GM23248 (cell line): Measurements from ENCODE around the gene TMEM121. TPM values are rescaled to one million over a fixed set of nuclear protein-coding genes. Genes with fewer than 3 reads are reported as not detected.
A peak's percentile ranks its signal among the peaks of the same experiment; 100 is the strongest.
"Not testable (repeated sequence)": the region's sequence is repeated elsewhere in the genome, so short reads cannot be mapped to it uniquely, and the experiment has no call there.

ENCODE experiments used
- DNase-seq: peaks from one replicate; pipeline ENCODE4 v3.0.0-alpha.2; 2015
- H2AFZ ChIP-seq: fragments of 200-600 bp; sonication (generic); 2 replicates; pipeline ENCODE4 v1.6.1; 2016; ENCODE audit warnings: antibody characterized with exemption
- H3F3A ChIP-seq: fragments of 200-600 bp; sonication (generic); 2 replicates; pipeline ENCODE4 v1.6.1; 2016; ENCODE audit warnings: mild to moderate bottlenecking, antibody characterized with exemption, mixed run types; ENCODE audit not compliant: insufficient read depth
- H3K27ac ChIP-seq: fragments of 200-600 bp; sonication (generic); 2 replicates; pipeline ENCODE4 v1.5.1; 2016; ENCODE audit warnings: mild to moderate bottlenecking
- H3K27me3 ChIP-seq: fragments of 200-600 bp; sonication (generic); replicated peaks from 2 replicates; pipeline ENCODE4 v1.6.1; 2016; ENCODE audit warnings: mild to moderate bottlenecking; ENCODE audit not compliant: insufficient read depth
- H3K36me3 ChIP-seq: fragments of 200-600 bp; sonication (generic); 2 replicates; pipeline ENCODE4 v1.6.1; 2016; ENCODE audit warnings: low read depth, mild to moderate bottlenecking
- H3K4me1 ChIP-seq: fragments of 200-600 bp; sonication (generic); 2 replicates; pipeline ENCODE4 v1.6.1; 2016; ENCODE audit warnings: mild to moderate bottlenecking; ENCODE audit not compliant: insufficient read depth
- H3K4me2 ChIP-seq: fragments of 200-600 bp; sonication (generic); one replicate; pipeline ENCODE4 v1.6.1; 2016; ENCODE audit warnings: mild to moderate bottlenecking; ENCODE audit not compliant: unreplicated experiment
- H3K4me3 ChIP-seq: fragments of 200-600 bp; sonication (generic); 2 replicates; pipeline ENCODE4 v1.5.1; 2016; ENCODE audit warnings: mild to moderate bottlenecking
- H3K79me2 ChIP-seq: fragments of 200-600 bp; sonication (generic); 2 replicates; pipeline ENCODE4 v1.6.1; 2016; ENCODE audit warnings: mild to moderate bottlenecking; ENCODE audit not compliant: insufficient read depth
- H3K9ac ChIP-seq: fragments of 200-600 bp; sonication (generic); 2 replicates; pipeline ENCODE4 v1.6.1; 2016; ENCODE audit warnings: mild to moderate bottlenecking
- H3K9me2 ChIP-seq: fragments of 200-600 bp; sonication (generic); 2 replicates; pipeline ENCODE4 v1.6.1; 2016; ENCODE audit warnings: mixed run types, mild to moderate bottlenecking, moderate library complexity; ENCODE audit not compliant: insufficient read depth
- H3K9me3 ChIP-seq: fragments of 200-600 bp; sonication (generic); one replicate; pipeline ENCODE4 v1.6.1; 2017; ENCODE audit warnings: low read depth
- H4K20me1 ChIP-seq: fragments of 200-600 bp; sonication (generic); 2 replicates; pipeline ENCODE4 v1.6.0; 2016; ENCODE audit not compliant: insufficient read depth
- EZH2 ChIP-seq: fragments of 200-600 bp; sonication (generic); IDR thresholded peaks from 2 replicates; pipeline ENCODE4 v1.6.1; 2018; ENCODE audit warnings: antibody characterized with exemption, mild to moderate bottlenecking; ENCODE audit not compliant: insufficient read depth, poor library complexity, severe bottlenecking
- EZH2phosphoT487 ChIP-seq: fragments of 200-600 bp; sonication (generic); IDR thresholded peaks from 2 replicates; pipeline ENCODE4 v1.6.1; 2018; ENCODE audit warnings: antibody characterized with exemption, moderate library complexity, mild to moderate bottlenecking, low read depth; ENCODE audit not compliant: insufficient read depth
- WGBS, 2 experiments: methylation state at CpG; one replicate each; pipeline ENCODE4 v1.1.6; 2015 to 2017; ENCODE audit warnings: low lambda C conversion rate in 2 of 2, low coverage in 1 of 2; ENCODE audit errors: missing lambda C conversion rate in 2 of 2; 5-methylcytosine and 5-hydroxymethylcytosine counted together
- in situ Hi-C: fragments of 300-500 bp; cut with MboI; formaldehyde crosslinking; loops from 2 replicates; pipeline ENCODE4 v1.15.0; 2020
- polyA plus RNA-seq: library from polyadenylated mRNA; unstranded; fragments of >200 nt; fragmentation: Nextera tagmentation; extraction: Ambion mirVana; gene quantifications from 2 replicates; pipeline ENCODE4 v1.2.1, GENCODE V29; 2016
- total RNA-seq: library from RNA; depleted of rRNA; stranded (reverse); fragments of >200 nt; shearing (Covaris generic); gene quantifications from 2 replicates; pipeline ENCODE4 v1.2.3, GENCODE V29; 2014

TMEM121 gene
- total and polyA plus RNA-seq, 2 experiments from 2014 or later = 5.8 to 11.1 TPM

DNA sequence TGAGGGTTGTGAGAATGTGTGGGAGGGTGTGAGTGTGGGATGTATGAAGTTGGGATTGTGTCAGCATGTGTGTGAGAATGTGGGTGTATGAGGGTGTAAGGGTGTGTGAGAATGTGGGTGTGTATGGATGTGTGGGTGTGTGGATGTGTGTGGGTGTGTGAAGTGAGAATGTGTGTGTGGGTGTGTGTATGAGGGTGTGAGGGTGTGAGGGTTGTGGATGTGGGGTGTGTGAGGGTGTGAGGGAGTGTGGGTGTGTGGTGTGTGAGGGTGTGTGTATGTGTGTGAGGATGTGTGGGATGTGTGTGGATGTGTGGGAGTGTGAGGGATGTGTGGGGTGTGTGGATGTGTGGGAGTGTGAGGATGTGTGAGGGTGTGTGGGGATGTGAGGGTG lies 37.0 kb downstream of the TMEM121 start:
- Histone ChIP-seq H3K4me3 (no peak overlapping the region), H3F3A (no peaks in the 10 kb centered on the region), H3K4me2 (no peak overlapping the region), H3K27me3 (no peaks in the 10 kb centered on the region), H3K9ac (no peak overlapping the region), H3K36me3 (no peaks in the 10 kb centered on the region), H3K9me2 (no peaks in the 10 kb centered on the region), H3K27ac (no peak overlapping the region), H4K20me1 (no peaks in the 10 kb centered on the region), H3K4me1 (no peaks in the 10 kb centered on the region), H2AFZ (no peak overlapping the region), H3K79me2 (no peaks in the 10 kb centered on the region), H3K9me3 (no peaks in the 10 kb centered on the region)
- TF ChIP-seq EZH2 = no peak
- TF ChIP-seq EZH2phosphoT487 = no peak
- DNase-seq = no peak
- in situ Hi-C loops = loop anchor here (25.0 kb wide), 1 partner anchor 449 kb away; no protein-coding TSS in a partner anchor

DNA sequence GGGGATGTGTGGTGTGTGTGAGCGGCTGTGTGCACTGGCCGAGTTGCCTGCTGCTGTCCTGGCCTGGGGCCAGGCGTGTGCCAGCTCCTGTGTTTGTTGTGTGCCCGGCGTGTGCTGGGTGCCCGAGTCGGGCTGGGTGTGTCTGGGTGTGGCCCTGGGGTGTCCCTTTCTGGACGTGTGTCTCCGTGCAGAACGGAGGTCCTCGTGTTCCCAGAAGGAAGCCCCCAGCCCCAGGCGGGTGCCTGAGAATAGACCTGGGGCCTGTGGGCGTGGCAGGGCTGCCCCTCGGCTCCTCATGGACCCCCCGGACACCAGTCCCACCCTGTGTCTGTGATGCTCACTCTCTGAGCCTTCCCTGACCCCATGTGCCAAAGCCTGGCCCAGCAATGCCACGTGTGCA lies 38.2 kb downstream of the TMEM121 start:
- not testable (repeated sequence) for H2AFZ ChIP-seq, H3K27me3 ChIP-seq, H3K4me2 ChIP-seq, H3K36me3 ChIP-seq, H3K9me3 ChIP-seq, H4K20me1 ChIP-seq, DNase-seq, H3K4me3 ChIP-seq, H3F3A ChIP-seq, H3K79me2 ChIP-seq, H3K27ac ChIP-seq, H3K4me1 ChIP-seq, H3K9me2 ChIP-seq, H3K9ac ChIP-seq
- 18 to 33% methylated on average over 3 to 4 of the region's 16 CpGs for WGBS, 2 experiments
- in situ Hi-C loops = loop anchor here (25.0 kb wide), 1 partner anchor 448 kb away; no protein-coding TSS in a partner anchor

DNA sequence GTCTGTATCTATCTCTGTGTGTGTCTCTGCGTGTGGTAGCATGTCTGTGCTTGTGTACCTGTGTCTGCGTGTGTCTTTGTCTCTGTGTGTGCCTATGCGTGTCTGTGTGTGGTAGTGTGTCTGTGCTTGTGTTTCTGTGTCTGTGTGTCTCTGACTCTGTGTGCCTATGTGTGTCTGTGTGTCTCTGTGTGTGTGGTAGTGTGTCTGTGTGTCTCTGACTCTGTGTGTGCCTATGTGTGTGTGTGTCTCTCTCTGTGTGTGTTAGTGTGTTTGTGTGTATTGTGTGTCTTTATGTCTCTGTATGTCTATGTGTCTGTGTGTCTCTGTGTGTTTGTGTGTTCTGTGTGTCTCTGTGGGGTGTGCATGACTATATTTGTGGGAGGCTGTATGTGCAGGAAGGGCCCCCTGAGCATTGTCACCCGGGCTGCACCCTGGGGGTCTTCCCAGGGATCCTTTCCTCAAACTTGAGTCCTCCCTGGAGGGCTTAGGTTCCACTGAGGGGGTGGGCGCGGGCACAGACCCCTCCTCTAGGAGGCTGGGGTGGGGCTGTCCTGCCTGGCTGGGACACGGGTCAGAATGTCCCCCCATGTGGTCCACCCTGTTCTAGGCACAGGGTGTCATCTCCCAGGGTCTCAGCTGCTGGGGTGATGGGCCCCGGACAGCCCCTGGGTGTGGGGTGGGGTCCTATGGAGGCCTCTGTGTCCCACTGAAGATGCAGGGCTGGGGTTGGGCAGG lies 39.0 kb downstream of the TMEM121 start:
- not testable (repeated sequence) for H3K4me3 ChIP-seq, H3K79me2 ChIP-seq, DNase-seq, H3K9ac ChIP-seq, H3K4me1 ChIP-seq, H3K27me3 ChIP-seq, H2AFZ ChIP-seq, H3K4me2 ChIP-seq, H3K9me3 ChIP-seq, H4K20me1 ChIP-seq, H3K9me2 ChIP-seq, H3K27ac ChIP-seq, H3F3A ChIP-seq, H3K36me3 ChIP-seq
- 75 to 82% methylated on average over 8 of the region's 8 CpGs for WGBS, 2 experiments
- in situ Hi-C loops = loop anchor here (25.0 kb wide), 1 partner anchor 447 kb away; no protein-coding TSS in a partner anchor

DNA sequence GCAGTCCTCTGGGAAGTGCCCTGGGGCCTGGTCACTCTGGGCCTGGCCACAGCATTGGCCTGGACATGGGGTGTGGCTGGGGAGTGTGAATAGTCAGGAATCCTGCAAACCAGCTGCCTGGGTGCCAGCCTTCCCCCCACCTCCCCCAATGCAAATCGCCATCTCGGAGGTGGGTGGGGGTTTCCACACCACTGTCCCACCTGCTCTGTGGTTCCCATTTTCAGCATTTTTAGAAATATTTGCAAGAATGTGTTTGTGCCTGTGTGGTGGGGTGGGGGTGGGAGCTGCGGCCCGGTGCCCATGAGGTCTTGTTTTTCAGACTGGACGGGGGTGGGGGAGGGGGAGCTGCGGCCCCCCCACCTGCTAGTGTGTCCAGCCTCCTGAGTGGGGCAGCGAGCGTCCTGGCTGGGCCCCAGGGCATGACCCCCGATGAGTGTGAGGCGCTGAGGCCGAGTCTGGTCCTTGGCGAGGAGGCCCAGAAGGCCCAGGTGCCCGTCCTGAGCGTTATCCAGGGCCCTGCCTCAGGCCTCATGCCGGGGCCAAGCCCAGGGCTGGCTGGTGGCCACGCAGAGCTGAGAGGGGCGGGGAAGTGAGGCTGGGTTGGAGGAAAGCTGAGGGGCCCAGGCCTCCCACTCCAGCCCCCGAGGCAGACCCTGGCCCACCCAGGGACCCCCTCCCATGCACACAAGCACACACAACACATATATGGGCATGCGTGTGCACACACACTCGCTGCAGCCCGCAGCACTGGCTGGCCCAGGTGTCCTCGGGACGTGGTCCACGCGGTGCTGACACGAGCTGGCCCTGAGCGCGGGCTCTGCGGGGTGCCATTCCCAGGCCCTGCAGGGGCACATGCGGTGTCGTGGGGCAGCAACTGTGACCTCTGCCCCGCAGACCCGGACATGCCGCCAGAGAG lies 40.1 kb downstream of the TMEM121 start:
- H3K4me3 ChIP-seq, H3K36me3 ChIP-seq, H3K27ac ChIP-seq, H3K9ac ChIP-seq, H3K4me2 ChIP-seq, H3K4me1 ChIP-seq, H3K27me3 ChIP-seq, H3F3A ChIP-seq, H2AFZ ChIP-seq, H3K9me3 ChIP-seq, H3K79me2 ChIP-seq, H3K9me2 ChIP-seq, H4K20me1 ChIP-seq, DNase-seq: not testable (repeated sequence)
- 81 to 88% methylated on average over 19 to 22 of the region's 34 CpGs for WGBS, 2 experiments
- in situ Hi-C loops = loop anchor here (25.0 kb wide), 1 partner anchor 446 kb away; no protein-coding TSS in a partner anchor

DNA sequence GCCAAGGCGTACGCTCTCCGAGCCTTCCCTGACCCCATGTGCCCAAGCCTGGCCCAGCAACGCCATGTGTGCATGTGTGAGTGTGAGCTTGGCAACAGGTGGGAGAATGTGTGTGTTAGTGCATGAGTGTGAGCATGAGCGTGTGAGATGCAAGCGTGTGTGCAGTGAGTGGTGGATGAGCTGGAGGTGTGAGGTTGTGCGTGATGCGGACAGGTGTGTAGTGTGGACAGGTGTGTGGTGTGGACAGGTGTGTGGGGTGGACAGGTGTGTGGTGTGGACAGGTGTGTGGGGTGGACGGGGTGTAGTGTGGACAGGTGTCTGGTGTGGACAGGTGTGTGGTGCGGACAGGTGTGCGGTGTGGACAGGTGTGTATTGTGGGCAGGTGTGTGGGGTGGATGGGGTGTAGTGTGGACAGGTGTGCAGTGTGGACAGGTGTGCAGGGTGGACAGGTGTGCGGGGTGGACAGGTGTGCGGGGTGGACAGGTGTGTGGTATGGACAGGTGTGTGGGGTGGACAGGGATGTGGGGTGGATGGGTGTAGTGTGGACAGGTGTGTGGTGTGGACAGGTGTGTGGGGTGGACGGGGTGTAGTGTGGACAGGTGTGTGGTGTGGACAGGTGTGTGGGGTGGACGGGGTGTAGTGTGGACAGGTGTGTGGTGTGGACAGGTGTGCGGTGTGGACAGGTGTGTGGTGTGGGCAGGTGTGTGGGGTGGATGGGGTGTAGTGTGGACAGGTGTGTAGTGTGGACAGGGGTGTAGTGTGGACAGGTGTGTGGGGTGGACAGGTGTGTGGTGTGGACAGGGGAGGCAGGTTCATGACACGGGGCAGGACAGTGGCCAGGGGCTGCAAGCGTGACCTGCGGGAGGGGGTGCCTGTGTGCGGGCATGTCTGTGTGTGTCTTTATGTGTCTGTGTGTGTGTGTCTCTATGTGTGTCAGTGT lies 41.1 kb downstream of the TMEM121 start:
- not testable (repeated sequence) for H3K4me2 ChIP-seq, H3K4me3 ChIP-seq, H3K9me3 ChIP-seq, H4K20me1 ChIP-seq, H2AFZ ChIP-seq, H3K27ac ChIP-seq, H3K9ac ChIP-seq, H3K79me2 ChIP-seq, H3K36me3 ChIP-seq, H3F3A ChIP-seq, H3K9me2 ChIP-seq, H3K4me1 ChIP-seq, H3K27me3 ChIP-seq
- in situ Hi-C loops = loop anchor here (25.0 kb wide), 1 partner anchor 445 kb away; no protein-coding TSS in a partner anchor
- 81 to 88% methylated on average over 13 to 20 of the region's 20 CpGs for WGBS, 2 experiments
- peak; percentile 1 for DNase-seq

DNA sequence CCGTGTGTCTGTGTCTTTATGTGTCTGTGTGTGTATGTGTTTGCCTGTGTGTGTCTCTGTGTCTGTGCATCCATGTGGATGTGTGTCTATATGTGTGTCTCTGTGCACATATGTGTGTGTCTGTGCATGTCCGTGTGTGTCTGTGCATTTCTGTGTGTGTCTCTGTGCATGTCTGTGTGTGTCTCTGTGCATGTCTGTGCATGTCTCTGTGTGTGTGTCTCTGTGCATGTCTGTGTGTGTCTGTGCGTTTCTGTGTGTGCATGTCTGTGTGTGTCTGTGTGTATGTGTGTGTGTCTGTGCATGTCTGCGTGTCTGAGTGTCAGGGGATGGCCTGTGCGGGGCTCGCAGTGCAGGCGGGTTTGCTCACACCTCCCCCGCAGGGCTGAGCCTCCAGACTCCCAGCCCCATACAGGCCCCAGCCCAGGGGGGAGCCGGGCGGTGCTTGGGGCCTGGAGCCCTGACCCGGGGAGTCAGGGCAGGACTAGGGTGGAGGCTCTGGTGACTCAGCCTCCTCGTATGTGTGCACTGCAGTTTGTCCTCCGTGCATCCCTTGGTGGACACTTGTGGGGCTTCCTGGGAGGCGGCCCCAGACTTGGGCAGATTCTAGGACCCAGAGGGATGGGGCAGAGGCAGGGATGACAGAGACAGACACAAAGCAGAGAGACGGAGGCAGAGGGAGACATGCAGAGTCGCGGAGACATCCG lies 41.9 kb downstream of the TMEM121 start:
- DNase-seq = peak; percentile 43
- H3K27ac ChIP-seq, H3K9ac ChIP-seq, H3K9me3 ChIP-seq, H3K27me3 ChIP-seq, H3K4me2 ChIP-seq, H3K9me2 ChIP-seq, H3K36me3 ChIP-seq, H3K79me2 ChIP-seq, H3K4me1 ChIP-seq, H4K20me1 ChIP-seq, H3K4me3 ChIP-seq, H2AFZ ChIP-seq, H3F3A ChIP-seq: not testable (repeated sequence)
- in situ Hi-C loops = loop anchor here (25.0 kb wide), 1 partner anchor 444 kb away; no protein-coding TSS in a partner anchor
- WGBS, 2 experiments = 27 to 42% methylated on average over 9 to 14 of the region's 18 CpGs
